Epidermal melanocyte (primary cell): ENCODE results near the gene YARS1.

ENCODE experiments used
- DNase-seq: peaks from one replicate; pipeline ENCODE4 v3.0.0; 2011; ENCODE audit warnings: low spot score; ENCODE audit not compliant: insufficient read length

The YARS1 gene

DNA sequence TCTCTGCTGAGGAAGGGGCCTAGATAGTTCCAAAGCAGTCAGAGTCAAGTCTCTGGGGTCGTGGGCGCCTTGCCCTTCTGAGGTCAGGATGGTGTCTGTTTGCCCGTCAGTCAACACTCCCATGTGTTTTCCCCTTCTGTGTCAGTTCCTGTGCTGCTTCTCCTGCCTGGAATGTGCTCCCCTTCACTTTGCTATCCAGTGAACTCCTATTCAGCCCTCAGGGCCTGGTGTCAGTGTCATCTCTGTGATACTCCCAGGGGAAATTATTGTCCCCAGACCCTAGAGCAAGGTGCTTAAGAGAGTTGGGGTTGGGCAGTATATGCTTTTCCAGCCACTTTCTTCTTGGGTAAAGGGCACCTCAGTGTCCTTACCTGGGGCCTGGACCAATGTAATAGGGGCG is 68.8 kb downstream of the YARS1 start:
- DNase-seq = no peak

DNA sequence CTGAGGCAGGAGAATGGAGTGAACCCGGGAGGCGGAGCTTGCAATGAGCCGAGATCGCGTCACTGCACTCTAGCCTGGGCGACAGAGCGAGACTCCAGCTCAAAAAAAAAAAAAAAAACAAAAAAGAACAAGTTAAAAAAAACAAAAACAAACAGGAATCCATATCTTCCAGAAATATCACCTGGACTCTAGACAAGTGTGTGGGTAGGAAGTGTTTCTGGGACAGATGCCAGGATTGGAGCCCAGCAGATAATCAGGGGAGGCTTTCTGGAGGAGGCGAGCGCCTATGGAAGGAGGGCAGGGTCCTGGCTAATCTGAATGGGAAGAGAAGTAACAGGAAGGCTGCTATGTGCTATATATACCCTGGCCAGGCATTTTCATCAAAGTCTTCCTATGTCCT is 71.0 kb downstream of the YARS1 start:
- DNase-seq = no peak

DNA sequence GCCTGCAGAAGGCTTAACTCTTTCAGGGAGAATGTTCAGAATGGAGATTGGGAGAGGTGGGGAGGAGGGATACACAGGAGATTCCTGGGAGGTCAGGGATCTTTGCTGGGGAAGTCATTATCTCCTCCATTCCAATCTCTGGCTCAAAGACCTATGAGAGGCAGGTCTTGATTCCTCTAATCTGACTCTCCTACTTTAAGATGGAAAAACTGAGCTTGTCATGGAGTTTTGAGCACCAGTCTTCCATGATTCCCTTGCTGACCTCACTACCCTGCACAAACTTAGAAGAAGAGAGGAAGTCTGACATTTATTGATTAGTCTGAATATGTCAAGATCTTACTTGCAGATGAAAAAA is 73.1 kb downstream of the YARS1 start:
- no peak for DNase-seq

DNA sequence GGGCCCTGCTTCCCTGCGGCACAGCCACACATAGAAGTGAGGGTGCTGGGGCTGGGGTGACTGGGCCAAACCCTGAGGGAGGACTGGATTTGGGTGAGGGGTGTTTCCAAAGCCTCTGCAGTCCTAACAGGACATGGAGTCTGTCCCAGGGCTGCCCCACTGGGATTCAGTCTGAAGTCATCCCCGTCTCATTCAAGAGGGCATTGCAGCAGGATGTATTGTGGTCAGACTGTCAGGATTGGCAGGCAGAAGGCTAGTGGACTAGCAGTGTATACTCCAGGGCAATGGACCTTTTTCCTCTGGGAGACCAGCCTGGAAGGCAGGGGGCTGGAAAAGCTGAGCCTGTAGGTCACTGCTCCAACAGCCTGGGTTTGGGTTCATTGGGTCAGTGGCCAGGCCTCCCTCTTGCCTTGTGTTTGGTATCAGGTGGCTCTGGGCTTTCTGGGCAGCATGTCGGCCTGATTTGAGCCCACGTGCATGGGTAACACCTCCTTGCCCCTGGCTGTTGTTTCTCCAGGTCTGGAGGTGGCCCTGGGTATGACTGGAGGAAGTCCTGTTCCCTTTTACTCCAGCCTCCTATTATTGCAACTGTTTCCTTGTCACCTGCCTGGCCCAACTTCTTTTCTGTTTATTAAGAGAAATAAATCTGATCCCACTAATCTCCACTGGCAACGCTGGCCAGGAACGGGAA is 73.6 kb downstream of the YARS1 start:
- DNase-seq = no peak

DNA sequence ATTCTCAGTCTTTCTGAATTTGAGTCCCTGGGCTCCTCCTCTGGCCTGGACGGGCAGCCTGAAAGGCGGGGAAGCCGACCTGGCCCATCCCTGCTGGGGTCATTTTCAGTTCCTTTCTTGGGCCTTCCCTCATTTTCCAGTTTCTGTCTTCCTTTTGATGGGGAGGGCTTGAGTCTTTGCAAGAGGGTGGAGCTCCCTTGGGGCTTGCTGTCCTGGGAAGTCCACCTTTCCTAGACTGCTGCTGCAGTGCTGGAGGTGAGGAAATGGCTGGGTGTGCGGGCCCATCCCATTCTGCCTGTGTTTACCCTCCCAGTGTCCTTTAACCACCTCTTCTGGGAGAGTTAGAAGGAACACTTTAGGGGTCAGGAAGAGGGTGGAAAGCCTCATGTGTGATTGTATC is 74.2 kb downstream of the YARS1 start:
- no peak for DNase-seq

DNA sequence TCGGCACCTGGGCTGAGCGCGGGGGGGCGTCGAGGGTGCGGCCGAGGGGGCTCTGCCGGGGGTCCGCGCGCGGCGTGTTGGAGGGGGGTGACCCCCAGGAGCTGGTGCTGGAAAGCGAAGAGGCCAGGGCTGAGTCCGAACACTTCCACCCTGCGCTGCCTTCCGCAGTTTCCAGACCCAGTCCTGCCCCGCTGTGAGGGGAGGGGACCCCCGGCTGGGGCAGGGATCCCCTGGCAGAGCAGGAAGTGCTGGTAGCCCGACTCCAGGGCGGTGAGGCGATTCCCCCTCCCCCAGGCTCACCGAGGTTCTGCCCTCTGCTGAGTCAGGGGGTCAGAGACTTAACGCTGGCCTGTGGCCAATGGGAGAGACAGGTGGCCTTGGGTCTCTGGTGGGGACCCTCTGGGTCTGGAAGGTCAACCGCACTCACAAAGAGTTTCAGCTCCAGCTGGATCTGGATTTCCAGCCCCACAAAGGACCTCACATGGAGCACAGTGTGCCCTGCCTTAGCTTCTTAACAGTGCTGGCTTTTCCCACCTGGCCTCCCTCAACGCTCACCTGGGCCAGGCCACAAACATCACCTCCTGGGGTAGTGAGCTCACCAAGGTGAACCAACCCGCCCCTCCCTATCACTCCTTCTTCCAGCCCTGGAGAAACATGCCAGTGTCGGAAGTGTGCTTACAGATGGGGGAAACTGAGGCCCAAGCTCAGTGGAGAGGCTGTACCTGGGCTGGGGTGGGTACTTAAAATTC is 74.8 kb downstream of the YARS1 start:
- DNase-seq = no peak

DNA sequence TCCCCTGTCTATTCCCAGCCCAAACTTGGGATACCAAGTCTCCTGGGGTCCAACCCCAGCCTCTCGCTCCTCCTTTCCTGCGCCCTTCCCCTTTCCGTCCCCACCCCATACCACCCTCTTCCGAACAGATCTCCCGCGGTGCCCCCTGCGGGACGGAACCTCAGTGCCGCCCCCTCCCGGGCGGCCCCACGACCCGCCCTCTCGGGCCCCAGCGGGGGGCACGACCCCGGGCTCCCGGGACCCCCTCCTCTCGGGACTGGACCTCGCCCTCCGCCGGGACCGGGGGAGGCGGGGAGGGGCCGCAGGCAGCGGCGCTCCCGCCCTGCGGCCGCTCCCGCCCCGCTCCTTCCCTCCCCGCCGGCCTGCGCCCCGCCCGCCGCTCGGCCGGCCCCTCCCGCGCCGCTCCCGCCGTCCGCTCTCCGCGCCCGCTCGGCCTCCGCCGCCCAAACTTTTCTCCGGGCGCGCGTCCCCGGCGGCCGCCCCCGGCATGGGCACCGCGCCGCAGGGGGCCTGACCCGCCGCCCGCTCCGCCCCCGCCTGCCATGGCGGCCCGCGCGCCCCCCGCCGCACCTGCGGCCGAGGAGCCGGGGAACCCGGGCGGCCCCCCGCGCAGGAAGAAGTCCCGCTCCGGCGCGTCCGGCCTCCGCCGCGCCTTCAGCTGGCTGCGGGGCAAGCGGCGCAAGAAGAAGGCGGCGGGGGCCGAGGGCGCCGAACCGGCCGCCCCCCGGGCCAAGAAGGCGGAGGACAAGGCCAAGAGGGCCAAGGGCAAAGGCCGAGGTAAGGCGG is 75.6 kb downstream of the YARS1 start:
- DNase-seq = peak; percentile 65

DNA sequence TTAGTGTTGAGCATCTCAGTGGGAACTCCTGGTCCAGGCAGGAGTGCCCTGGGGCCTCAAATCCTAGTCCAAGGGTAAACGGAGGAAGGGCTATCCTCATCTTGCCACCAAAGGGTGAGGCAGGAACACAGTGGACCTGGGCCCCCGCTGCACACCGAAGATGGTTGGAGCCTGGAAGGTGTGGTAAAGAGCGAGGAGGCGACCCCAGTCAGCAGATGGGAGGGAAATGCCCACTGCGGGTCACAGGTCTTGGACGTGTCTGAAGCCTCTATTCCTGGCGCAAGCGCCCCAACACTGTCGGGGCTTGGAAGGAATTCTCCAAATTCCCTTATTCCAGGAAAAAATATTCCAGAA is 76.1 kb downstream of the YARS1 start:
- no peak for DNase-seq

DNA sequence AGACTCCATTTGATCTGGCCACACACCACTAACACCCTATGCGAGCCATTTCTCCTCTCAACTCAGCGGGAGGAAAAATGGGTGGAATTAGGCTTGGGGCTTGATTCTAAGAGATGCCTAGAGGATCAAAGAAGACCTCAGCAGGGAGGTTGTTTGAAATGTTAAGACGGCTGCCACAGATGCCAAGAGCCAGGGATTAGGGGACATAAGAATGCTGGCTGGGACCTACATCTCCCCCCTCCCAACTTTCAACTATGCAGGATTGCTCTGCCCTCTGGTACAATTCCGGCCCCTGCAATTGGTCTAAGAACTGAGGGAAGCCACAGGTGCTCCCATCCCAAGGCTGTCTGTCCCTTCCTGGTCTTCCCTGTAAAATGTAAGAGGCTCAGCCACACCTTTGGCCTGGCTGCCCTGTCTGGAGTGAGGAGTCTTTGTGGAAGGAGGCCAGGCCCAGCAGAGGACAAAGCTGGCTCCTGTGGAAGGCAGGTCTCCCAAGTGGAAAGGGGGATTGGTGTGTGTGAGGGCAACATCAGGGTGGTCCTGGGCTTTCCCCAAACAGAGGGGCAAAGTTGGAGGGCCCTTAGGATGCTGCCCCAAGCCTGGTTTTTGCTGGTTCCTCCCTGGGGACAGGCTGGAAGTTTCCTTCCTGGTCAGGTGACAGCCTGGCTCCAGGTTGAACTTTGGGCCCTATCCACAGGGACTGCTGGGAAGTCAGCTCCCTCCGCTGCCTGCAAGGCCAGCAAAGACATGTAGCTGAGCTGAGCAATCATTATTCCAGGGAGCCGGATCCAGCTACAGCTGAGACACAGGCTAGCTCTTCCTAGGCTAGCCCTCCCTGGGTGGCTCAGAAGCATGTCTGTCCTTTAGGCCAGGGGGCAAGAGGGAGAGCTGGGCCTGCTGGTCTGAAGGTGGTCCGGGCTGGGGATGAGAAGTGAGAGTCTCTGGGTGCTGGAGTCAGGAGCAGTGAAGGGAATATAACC is 80.1 kb downstream of the YARS1 start:
- no peak for DNase-seq

DNA sequence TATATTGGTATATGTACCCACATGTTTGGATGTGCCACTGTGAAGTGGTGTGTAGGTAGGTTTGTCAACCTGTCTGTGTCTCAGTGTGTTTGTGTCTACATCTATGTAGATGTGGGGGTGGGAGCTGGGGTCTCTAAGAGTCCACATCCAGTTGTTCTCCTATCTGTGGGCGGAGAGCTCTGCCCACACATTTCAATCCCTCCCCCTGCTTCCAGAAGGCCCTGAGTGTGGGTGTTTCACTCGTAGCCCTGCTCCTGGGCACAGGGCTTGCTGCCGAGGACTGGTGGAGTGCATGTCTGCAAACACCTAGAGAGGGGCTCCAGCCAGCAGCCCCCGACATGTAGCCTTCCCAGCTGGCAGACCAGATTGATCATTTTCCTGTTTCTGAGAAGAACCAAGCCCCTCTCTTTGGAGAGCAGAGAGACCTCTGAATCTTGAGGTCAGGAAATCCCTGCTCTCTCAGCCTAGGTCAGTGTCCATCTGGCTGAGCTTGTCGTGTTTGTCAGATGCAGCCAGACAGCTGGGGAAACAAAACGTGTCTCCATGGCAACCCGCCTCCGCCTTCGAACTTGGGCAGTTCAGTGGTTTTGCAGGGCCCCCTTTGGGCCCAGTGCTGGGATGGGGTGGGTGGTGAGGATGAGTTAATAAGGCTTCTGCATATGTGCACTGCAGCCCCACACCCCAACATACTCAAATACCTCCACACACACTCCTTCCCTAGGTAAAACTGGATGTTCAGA is 83.4 kb downstream of the YARS1 start:
- DNase-seq = no peak

DNA sequence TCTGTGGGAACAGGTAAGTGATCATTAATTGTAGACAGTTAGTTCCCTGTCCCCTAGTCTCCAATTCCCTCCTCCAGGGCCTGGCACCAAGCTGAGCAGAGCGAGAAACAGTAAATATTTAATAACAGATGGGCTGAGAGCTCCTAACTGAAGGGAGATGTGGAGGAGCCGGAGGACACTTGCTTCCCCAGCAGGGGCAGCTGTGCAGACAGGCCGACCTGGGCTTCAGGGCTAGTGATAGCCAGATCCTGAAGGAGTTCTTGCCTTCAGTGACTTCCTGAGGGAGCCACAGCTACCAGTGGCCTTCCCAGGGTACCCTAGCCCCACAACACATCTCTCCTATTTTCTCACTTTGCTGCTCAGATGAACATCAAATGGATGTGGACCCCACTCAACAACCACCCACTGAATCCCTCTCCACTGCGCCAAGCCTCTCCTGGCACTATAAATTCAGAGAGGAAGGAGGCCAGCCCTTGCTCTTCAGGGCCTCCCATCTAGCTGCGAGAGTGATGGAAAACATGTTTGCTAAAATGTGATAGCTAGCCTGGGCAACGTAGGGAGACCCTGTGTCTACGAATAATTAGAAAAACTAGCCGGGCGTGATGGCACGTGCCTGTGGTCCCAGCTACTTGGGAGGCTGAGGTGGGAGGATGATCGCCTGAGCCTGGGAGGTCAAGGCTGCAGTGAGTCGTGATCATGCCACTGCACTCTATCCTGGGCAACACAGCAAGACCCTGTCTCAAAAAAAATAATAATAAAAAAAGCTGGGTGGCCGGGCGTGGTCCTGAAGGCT is 87.7 kb downstream of the YARS1 start:
- DNase-seq = no peak

DNA sequence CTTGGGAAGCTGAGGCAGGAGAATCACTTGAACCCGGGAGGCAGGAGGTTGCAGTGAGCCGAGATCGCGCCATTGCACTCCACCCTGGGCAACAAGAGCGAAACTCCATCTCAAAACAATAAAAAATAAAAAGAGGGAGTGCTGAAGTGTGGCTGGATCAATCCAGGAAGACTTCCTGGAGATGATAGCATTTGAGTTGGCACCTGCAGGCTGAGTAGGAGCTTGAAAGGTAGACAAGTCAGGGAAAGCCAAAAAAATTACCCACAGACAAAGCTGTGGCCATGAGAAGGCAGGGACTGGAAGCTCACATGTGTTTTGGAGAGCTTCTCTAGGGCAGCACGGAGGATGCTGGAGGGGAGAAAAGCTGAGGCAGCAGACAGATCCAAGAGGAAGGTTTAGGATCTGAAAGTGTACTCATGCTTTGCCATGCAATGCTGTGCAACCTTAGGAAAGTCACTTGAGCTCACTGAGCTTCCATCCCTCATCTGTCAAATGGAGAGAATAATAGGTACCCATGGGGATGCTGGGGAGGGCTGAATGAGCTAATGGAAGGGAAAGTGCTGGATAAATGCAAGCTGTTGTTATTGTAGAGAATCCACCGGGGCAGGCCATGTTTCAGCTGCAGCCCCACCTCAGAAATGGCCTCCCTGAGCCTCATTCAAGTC is 88.6 kb downstream of the YARS1 start:
- DNase-seq = no peak

DNA sequence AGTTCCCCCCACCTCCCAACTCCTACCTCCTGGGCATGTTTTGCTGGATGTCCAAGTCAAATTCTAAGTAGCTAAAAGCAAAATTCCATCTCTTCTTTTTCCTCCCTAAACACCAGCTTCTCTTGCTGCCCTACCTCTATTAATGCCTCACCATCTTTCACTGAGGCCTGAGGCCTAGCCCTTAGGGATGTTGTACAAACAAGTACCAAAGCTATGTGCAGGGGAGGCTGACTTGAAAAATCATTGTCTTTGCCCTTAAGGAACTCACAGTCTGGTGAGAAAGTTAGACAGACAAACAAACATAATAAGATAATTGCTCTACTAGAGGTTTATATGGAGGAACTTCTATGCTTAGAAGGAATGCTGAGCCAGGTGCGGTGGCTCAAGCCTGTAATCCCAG is 89.3 kb downstream of the YARS1 start:
- DNase-seq = no peak

DNA sequence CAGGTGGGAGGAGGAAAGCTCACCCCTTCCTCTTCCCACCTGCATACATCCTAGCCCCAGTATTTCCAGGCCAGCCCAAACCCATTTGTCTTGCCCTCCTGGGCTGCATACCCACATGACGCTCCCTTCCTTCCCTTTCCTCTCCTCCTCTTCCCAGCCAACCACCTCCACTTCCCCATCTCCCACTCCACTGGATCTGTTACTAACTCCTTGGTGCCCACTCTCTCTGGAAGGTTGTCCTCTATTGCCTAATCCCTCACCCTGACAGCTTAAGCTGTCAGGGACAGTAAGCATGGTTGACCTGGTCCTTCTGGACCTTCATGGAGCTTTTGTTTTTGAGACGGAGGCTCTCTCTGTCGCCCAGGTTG is 91.6 kb downstream of the YARS1 start:
- DNase-seq = no peak
